T-helper 1 cell treated with Interleukin-12 subunit alpha and Interleukin-12 subunit beta and Interleukin-4 antibody, amounts not matched to agents 30 μg/mL and 1 μg/mL, for 36 hours (primary cell): ENCODE data around the gene TPCN2.

Experiments
- H3K27ac Mint-ChIP-seq: one replicate; pipeline ENCODE4 v1.8.0; 2021; ENCODE audit warnings: mild to moderate bottlenecking, mixed read lengths
- H3K27me3 Mint-ChIP-seq: one replicate; pipeline ENCODE4 v1.8.0; 2021; ENCODE audit warnings: low read depth, mixed read lengths
- H3K36me3 Mint-ChIP-seq: one replicate; pipeline ENCODE4 v1.8.0; 2021; ENCODE audit warnings: low read depth, mixed read lengths
- H3K4me1 Mint-ChIP-seq: one replicate; pipeline ENCODE4 v1.8.0; 2021; ENCODE audit warnings: low read depth, mixed read lengths
- H3K4me3 Mint-ChIP-seq: one replicate; pipeline ENCODE4 v1.8.0; 2021; ENCODE audit warnings: mild to moderate bottlenecking, moderate library complexity, mixed read lengths
- H3K9me3 Mint-ChIP-seq: one replicate; pipeline ENCODE4 v1.8.0; 2021; ENCODE audit warnings: mixed read lengths

Gene TPCN2

GRCh38 chr11:69166218-69167115, 117.7 kb downstream of the TPCN2 start:
- H3K27me3 Mint-ChIP-seq, result peaks cover 15% of the 10 kb centered on the region
- H3K4me1 Mint-ChIP-seq, result peaks cover 6% of the 10 kb centered on the region
- H3K27ac Mint-ChIP-seq, result peak overlapping the region; percentile 63
- peaks cover 15% of the 10 kb centered on the region for H3K9me3 Mint-ChIP-seq
- peak overlapping the region; percentile 38 for H3K4me3 Mint-ChIP-seq
- H3K36me3 Mint-ChIP-seq, result no peaks in the 10 kb centered on the region

- Mint-ChIP-seq H3K4me3 (no peak overlapping the region), H3K27me3 (peaks cover 15% of the 10 kb centered on the region), H3K36me3 (no peaks in the 10 kb centered on the region), H3K9me3 (peaks cover 15% of the 10 kb centered on the region), H3K4me1 (peaks cover 6% of the 10 kb centered on the region), H3K27ac (no peak overlapping the region)
These were observed 118.6 kb downstream of the TPCN2 start for GRCh38 chr11:69167130-69167915.

GRCh38 chr11:69167916-69168691, 119.4 kb downstream of the TPCN2 start:
- H3K4me1 Mint-ChIP-seq, result peaks cover 6% of the 10 kb centered on the region
- H3K27ac Mint-ChIP-seq, result no peak overlapping the region
- peaks cover 10% of the 10 kb centered on the region for H3K9me3 Mint-ChIP-seq

DNA sequence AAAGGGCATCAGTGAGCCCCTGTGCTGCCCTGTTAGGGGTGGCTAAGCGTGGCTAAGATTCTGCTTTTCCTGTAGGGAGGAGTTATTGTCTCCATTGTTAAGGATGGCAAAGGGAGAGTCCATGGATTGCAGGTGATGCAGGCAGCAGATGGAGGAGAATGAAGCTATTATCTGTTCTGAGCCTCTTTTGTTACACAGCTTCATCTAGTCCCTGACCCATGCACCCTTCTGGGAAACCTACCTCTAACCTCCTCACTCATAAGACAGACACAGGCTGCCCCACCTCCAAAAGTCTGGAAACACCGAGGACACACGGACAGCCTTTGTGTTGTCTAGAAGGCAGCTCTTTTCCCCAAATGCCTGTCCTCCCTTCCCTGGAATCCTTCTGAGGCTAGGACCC, 120.7 kb downstream of the TPCN2 start:
- peaks cover 3% of the 10 kb centered on the region for H3K9me3 Mint-ChIP-seq
- no peaks in the 10 kb centered on the region for H3K36me3 Mint-ChIP-seq
- peaks cover 3% of the 10 kb centered on the region for H3K27me3 Mint-ChIP-seq
- H3K4me3 Mint-ChIP-seq, result no peak overlapping the region
- peaks cover 6% of the 10 kb centered on the region for H3K4me1 Mint-ChIP-seq
- H3K27ac Mint-ChIP-seq, result no peak overlapping the region

More at GRCh38 chr11:69167916-69168691, 119.4 kb downstream of the TPCN2 start:
- H3K27me3 Mint-ChIP-seq, result peaks cover 8% of the 10 kb centered on the region
- H3K36me3 Mint-ChIP-seq, result no peaks in the 10 kb centered on the region
- no peak overlapping the region for H3K4me3 Mint-ChIP-seq

- H3K27ac Mint-ChIP-seq, result no peak overlapping the region
- peaks cover 3% of the 10 kb centered on the region for H3K9me3 Mint-ChIP-seq
- H3K4me1 Mint-ChIP-seq, result peaks cover 6% of the 10 kb centered on the region
- no peaks in the 10 kb centered on the region for H3K36me3 Mint-ChIP-seq
- no peak overlapping the region for H3K4me3 Mint-ChIP-seq
- H3K27me3 Mint-ChIP-seq, result peaks cover 3% of the 10 kb centered on the region
These were observed 122.0 kb downstream of the TPCN2 start for GRCh38 chr11:69170704-69171103.

DNA sequence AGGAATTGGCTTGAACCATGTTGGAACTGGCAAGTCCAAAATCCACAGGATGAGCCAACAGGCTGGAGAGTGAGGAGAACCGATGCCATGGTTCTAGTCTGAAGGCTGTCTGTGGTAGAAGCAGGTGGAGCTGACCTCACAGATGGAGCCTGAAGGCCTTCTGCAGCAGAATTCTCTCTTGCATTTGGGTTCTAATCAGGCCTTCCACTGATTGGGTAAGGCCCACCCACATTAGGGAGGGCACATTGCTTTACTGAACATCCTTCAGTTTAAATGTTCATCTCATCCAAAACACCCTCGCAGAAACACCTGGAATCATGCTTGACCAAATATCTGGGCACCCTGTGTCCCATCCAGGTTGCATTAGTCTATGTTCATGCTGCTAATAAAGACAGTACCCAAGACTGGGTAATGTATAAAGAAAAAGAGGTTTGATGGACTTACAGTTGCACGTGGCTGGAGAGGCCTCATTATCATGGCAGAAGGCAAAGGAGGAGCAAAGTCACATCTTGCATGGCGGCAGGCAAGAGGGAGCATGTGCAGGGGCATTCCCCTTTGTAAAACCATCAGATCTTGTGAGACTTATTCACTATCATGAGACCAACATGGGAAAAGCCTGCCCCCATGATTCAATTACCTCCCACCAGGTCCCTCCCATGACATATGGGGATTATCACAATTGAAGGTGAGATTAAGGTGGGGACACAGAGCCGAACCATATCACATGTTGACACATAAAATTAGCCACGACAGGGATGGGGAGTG, 122.9 kb downstream of the TPCN2 start:
- no peaks in the 10 kb centered on the region for H3K36me3 Mint-ChIP-seq
- H3K4me3 Mint-ChIP-seq, result no peak overlapping the region
- H3K27ac Mint-ChIP-seq, result no peak overlapping the region
- peaks cover 3% of the 10 kb centered on the region for H3K4me1 Mint-ChIP-seq
- peaks cover 3% of the 10 kb centered on the region for H3K27me3 Mint-ChIP-seq
- H3K9me3 Mint-ChIP-seq, result peaks cover 3% of the 10 kb centered on the region

GRCh38 chr11:69172674-69173073, 123.9 kb downstream of the TPCN2 start:
- Mint-ChIP-seq H3K4me1 (no peaks in the 10 kb centered on the region), H3K27me3 (peaks cover 3% of the 10 kb centered on the region), H3K4me3 (no peak overlapping the region), H3K9me3 (peaks cover 5% of the 10 kb centered on the region), H3K27ac (no peak overlapping the region), H3K36me3 (no peaks in the 10 kb centered on the region)

DNA sequence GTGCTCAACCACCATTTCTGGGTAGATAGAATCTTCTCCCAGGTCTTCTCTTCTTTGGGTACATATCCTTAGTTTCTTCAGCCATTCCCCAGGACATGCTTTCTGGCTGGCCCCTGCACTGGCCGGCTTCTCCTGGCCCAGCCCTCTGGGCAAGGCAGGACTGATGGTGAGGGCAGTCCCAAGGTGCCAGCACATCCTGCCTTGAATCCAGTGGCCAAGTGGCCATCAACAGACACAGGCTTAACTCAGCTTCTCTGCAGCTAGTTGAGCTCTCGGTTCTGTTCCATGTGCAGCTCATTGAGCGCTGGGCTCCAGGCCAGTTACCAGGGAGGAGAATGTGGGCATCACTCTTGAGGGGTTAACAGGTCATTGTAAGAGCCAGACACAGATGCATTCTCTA, 124.6 kb downstream of the TPCN2 start:
- H3K27ac Mint-ChIP-seq, result no peak overlapping the region
- H3K27me3 Mint-ChIP-seq, result no peaks in the 10 kb centered on the region
- no peak overlapping the region for H3K4me3 Mint-ChIP-seq

GRCh38 chr11:69173925-69174581, 125.3 kb downstream of the TPCN2 start:
- Mint-ChIP-seq H3K4me3 (no peak overlapping the region), H3K27me3 (no peaks in the 10 kb centered on the region), H3K36me3 (no peaks in the 10 kb centered on the region)

More for the DNA sequence above, 124.6 kb downstream of the TPCN2 start:
- Mint-ChIP-seq H3K4me1 (no peaks in the 10 kb centered on the region), H3K9me3 (peaks cover 6% of the 10 kb centered on the region), H3K36me3 (no peaks in the 10 kb centered on the region)

GRCh38 chr11:69174841-69175240, 126.1 kb downstream of the TPCN2 start:
- Mint-ChIP-seq H3K27me3 (no peaks in the 10 kb centered on the region), H3K9me3 (peaks cover 3% of the 10 kb centered on the region), H3K4me1 (no peaks in the 10 kb centered on the region), H3K27ac (no peak overlapping the region), H3K36me3 (no peaks in the 10 kb centered on the region), H3K4me3 (no peak overlapping the region)

More at GRCh38 chr11:69173925-69174581, 125.3 kb downstream of the TPCN2 start:
- Mint-ChIP-seq H3K4me1 (no peaks in the 10 kb centered on the region), H3K27ac (no peak overlapping the region), H3K9me3 (peaks cover 4% of the 10 kb centered on the region)

- H3K27ac Mint-ChIP-seq, result no peak overlapping the region
- H3K4me3 Mint-ChIP-seq, result no peak overlapping the region
- no peaks in the 10 kb centered on the region for H3K4me1 Mint-ChIP-seq
- no peaks in the 10 kb centered on the region for H3K27me3 Mint-ChIP-seq
- no peaks in the 10 kb centered on the region for H3K36me3 Mint-ChIP-seq
- peaks cover 6% of the 10 kb centered on the region for H3K9me3 Mint-ChIP-seq
These were observed 130.2 kb downstream of the TPCN2 start for GRCh38 chr11:69178819-69179482.

GRCh38 chr11:69180226-69180625, 131.5 kb downstream of the TPCN2 start:
- Mint-ChIP-seq H3K4me1 (no peaks in the 10 kb centered on the region), H3K27me3 (no peaks in the 10 kb centered on the region), H3K36me3 (no peaks in the 10 kb centered on the region), H3K27ac (no peak overlapping the region), H3K9me3 (peaks cover 6% of the 10 kb centered on the region), H3K4me3 (no peak overlapping the region)

GRCh38 chr11:69180726-69181125, 132.0 kb downstream of the TPCN2 start:
- peaks cover 6% of the 10 kb centered on the region for H3K9me3 Mint-ChIP-seq
- H3K36me3 Mint-ChIP-seq, result no peaks in the 10 kb centered on the region
- H3K27ac Mint-ChIP-seq, result no peak overlapping the region
- H3K27me3 Mint-ChIP-seq, result no peaks in the 10 kb centered on the region
- no peaks in the 10 kb centered on the region for H3K4me1 Mint-ChIP-seq
- no peak overlapping the region for H3K4me3 Mint-ChIP-seq
